HG03565 (cell line): ENCODE measurements around the gene ACTC1.

Experiments
- ATAC-seq: cut with Tn5 transposase; IDR thresholded peaks from one replicate; pipeline ENCODE4 v1.9.1; 2021; ENCODE audit warnings: mild to moderate bottlenecking, moderate library complexity; ENCODE audit not compliant: unreplicated experiment

Gene ACTC1

GRCh38 chr15:34759992-34760391 is 35.4 kb downstream of the ACTC1 start:
- no peak for ATAC-seq

- no peak for ATAC-seq
These were observed 36.0 kb downstream of the ACTC1 start for GRCh38 chr15:34759347-34759746.

GRCh38 chr15:34757262-34757661 is 38.1 kb downstream of the ACTC1 start:
- ATAC-seq: no peak

GRCh38 chr15:34755419-34755773 is 40.0 kb downstream of the ACTC1 start:
- no peak for ATAC-seq

GRCh38 chr15:34754674-34755418 is 40.5 kb downstream of the ACTC1 start, which contains the start of gene GJD2:
Gene GJD2 (minus strand): TSS chr15:34754998. CDS start chr15:34754488, 510 bp downstream.
- ATAC-seq: no peak

GRCh38 chr15:34754171-34754601 is 41.2 kb downstream of the ACTC1 start:
- ATAC-seq: no peak

- no peak for ATAC-seq
These were observed 42.0 kb downstream of the ACTC1 start for GRCh38 chr15:34753236-34753894.

- no peak for ATAC-seq
These were observed 45.7 kb downstream of the ACTC1 start for GRCh38 chr15:34749691-34750090.
